Measurements from ENCODE around the gene UBE4A.
A peak's percentile ranks its signal among the peaks of the same experiment; 100 is the strongest.

UBE4A gene, protein sequence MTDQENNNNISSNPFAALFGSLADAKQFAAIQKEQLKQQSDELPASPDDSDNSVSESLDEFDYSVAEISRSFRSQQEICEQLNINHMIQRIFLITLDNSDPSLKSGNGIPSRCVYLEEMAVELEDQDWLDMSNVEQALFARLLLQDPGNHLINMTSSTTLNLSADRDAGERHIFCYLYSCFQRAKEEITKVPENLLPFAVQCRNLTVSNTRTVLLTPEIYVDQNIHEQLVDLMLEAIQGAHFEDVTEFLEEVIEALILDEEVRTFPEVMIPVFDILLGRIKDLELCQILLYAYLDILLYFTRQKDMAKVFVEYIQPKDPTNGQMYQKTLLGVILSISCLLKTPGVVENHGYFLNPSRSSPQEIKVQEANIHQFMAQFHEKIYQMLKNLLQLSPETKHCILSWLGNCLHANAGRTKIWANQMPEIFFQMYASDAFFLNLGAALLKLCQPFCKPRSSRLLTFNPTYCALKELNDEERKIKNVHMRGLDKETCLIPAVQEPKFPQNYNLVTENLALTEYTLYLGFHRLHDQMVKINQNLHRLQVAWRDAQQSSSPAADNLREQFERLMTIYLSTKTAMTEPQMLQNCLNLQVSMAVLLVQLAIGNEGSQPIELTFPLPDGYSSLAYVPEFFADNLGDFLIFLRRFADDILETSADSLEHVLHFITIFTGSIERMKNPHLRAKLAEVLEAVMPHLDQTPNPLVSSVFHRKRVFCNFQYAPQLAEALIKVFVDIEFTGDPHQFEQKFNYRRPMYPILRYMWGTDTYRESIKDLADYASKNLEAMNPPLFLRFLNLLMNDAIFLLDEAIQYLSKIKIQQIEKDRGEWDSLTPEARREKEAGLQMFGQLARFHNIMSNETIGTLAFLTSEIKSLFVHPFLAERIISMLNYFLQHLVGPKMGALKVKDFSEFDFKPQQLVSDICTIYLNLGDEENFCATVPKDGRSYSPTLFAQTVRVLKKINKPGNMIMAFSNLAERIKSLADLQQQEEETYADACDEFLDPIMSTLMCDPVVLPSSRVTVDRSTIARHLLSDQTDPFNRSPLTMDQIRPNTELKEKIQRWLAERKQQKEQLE

DNA sequence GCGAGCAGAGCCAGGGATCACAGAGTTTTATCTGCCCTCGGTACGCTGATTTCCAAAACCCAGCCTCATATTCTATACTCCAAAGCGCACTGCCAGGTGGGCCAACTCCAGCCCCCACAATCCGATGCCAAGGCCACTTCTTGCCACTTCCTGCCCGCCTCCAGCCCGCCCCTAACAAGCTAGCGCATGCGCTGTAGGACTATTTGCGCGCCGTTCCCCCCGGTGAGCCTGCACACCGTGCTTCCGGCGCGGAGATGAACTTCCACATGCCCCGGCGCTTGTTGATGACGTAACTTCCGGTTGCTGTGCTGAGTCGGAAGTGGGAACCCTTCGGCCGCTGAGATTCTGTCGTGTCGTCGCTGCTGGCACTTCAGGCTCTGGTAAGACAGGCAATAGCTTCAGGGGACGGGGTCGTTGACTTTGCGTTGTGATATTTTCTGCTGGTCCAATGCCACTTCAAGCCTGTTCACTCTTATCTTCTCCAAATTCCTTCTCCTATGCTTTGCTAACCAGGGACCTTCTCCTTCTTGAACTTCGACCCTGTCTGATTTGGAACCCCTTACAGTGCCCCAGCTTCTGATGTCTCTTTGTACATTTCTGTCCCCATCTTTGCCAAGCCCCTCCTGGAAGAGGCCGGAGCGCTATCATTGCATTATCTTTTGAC lies at the start of gene UBE4A:
Gene UBE4A (plus strand): TSS at position 306 of the 664 bp plus-strand sequence. CDS start 5,481 bp downstream, outside the sequence.
- peak; percentile 92 for DNase-seq

DNA sequence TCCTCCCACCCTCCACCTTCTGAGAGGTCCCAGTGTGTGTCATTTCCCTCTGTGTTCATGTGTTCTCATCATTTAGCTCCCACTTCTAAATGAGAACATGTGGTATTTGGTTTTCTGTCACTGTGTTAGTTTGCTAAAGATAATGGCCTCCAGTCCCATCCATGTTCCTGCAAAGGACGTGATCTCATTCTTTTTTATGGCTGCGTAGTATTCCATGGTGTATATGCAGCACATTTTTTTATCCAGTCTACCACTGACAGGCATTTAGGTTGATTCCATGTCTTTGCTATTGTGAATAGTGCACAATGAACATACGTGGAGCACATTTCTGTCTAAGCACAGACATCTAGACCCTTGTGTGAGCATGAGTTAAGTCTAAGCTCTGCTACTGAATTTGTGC lies 49.1 kb upstream of the UBE4A start:
- DNase-seq = no peak

DNA sequence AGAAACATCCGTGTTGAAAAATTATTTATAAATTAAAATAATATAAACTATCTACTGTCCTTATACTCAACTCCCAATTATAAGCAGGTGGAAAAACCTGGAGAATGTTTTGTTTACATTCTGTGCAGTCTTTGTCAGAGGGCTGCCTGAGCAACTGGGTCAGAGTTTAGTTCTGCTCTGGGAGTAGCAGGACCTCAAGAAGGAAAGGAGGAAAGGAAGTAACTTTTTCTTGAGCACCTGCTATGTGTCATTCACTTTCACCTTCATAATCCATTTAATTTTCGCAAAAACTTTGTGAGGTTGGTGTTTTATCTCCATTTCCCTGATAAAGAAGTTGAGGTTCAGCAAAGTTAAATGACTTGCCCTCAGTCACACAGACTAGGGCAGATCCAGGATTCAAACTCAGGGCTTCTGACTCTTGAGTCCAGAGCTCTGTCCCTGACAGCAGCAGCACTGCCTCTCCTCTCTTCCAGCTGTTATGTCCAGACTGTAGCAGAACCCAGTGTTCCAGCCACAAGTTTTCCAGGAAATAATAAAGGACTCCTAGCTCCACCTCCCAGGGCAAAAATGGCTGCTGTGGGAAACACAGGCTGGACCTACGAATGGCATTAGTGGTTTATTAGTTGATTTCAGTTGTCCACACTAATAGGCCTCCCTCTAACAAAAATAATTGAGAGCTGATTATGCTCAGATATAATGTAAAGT lies 48.5 kb upstream of the UBE4A start:
- no peak for DNase-seq

DNA sequence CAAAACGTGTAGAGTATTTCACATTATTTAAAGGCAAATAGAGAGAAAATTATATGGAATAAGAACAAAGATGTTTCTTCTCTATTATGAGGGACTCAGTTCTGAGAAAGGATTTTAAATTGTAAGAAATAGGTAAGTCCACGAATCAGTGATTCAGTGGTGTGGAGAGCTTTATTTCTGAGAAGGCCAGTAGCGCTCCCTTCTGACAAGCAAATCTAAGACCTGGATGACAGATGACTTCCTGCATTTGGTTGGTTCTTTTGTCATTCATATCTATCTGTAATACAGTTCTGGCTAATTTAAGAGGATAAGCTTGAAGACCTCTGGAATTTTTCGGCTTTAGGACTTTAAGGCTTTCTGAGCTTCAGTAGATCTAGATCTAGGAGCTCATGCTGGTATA lies 47.9 kb upstream of the UBE4A start:
- DNase-seq = no peak

DNA sequence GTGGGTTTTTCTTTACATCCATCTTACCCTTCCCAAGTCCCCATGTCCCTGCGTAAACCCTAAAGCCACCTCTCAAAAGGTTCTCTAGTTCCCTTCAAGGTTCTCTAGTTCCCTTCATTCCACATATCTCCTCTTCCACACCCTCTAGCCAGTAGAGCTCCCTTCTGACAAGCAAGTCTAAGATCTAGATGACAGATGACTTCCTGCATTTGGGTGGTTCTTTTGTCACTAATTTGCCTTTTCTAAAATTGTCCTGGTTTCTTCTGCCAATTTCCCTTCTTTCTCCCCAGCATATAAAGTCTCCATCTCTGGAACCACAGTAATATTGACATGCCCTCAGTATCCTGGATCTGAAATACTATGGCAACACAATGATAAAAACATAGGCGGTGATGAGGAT lies 47.1 kb upstream of the UBE4A start:
- no peak for DNase-seq

DNA sequence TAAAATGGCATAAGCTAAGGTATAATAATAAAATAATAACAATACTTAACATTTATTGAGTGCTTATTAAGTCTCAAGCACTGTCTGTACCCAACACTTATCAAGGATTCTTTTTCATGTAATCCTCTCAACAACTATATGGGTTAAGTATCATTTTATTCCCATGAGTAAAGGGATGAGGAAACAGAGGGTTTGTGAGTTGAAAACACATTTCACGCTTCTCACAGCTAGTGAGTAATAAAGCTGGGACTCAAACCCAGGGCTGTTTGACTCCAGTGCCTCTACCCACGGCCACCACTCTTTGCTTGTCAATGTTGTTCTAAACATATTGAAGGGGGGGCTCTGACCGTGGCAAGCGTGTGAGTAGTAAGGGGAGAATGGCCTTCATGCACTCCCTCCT lies 46.2 kb upstream of the UBE4A start:
- DNase-seq = no peak

DNA sequence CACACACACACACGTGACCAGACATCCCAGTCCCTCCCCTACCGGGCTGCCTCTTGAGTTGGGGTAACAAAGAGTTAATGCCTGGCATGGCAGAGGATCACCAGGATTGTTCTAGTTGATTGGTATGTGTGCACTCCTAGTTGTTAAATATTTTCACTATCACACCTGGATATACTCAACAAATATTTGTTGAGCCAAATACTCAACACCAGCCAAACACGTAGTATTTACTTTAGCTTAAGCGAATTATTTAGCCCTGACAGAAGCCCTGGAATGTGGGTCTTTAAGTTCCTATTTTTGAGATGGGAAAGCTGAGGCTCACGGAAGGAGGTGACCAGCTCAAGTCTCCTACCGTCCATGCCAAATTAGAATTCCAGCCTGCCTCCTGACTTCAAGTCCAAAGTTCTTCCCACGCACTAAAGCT lies 44.4 kb upstream of the UBE4A start:
- no peak for DNase-seq

DNA sequence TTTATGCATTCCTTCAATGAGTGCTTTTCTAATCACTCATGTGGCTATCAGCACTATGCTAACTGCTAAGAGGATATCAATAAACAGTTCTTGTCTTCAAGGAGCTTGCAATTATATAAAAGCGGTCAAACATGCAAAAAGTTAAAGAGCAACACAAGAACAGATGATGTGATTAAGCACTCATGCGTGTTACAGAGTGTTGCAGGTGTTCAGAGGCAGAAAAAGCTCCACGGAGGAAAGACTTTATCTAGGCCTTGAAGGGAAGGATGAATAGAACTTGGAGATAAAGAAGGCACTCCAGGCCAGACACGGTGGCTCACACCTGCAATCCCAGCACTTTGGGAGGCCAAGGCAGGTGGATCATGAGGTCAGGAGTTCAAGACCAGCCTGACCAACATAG lies 41.3 kb upstream of the UBE4A start:
- DNase-seq = no peak

DNA sequence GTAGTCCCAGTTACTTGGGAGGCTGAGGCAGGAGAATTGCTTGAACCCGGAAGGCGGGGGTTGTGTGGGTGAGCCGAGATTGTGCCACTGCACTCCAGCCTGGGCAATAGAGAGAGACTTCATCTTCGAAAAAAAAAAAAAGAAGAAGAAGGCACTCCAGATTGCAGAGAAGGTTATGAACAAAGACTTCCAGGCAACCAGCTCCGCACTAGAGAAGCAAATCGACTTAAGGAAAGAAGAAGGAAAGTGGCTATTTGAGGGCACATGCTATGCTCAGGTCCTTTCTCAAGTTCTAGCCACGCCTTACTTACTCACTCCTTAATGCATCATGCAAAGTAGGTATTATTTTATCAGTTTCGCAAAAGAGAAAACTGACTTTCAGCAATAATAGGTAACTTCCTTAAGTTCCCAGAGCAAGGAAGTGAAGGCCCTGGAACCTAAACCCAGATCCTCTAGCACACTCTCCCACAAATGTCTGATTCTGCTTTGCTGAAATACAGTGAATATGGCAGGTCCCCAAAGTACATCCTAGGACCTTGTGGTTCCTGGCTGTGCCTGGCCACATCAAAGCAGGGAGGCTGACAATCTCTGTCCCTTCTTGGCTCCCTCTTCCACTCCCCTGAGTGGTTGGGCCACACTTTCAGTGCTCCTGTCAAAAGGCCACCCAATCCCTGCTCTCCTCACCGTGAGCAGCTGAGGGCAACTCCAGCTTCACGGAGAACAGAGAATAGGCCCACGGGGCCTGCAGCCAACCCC lies 40.6 kb upstream of the UBE4A start:
- no peak for DNase-seq

DNA sequence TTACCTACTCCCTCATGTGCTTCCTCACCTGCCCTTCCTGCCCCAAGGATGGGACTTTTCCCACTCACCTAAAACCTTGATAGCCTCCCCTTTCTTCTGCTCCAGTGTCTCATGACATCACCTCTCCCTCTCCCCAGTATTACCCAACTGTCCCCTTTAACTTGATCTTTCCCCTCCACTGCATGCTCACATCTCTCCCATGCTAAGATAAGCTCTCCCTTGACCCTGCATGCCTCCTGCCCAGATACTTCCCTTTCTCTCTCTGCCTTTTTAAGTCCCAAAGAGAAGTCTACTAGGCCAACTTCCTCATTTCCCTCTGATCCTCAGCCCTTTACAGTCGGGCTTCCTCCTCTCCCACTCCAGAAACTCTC lies 40.1 kb upstream of the UBE4A start:
- DNase-seq = no peak

DNA sequence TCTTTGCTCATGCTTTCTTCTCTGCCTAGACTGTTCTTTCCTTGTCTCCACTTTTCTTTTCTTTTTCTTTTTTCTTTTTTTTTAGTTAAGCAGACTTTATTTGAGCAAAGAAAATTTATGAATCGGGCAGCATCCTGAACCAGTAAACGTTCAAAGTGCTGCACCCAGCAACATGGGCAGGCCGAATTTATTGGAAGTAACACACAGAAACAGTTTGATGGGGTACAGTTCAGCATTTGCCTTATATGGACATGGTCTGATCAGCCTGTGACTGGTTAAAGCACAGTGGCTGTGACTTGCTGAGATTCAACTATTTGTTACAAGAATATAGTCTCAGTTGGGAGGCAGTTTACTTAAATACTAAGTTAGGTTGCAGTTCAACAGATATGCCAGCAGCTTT lies 38.9 kb upstream of the UBE4A start:
- no peak for DNase-seq

DNA sequence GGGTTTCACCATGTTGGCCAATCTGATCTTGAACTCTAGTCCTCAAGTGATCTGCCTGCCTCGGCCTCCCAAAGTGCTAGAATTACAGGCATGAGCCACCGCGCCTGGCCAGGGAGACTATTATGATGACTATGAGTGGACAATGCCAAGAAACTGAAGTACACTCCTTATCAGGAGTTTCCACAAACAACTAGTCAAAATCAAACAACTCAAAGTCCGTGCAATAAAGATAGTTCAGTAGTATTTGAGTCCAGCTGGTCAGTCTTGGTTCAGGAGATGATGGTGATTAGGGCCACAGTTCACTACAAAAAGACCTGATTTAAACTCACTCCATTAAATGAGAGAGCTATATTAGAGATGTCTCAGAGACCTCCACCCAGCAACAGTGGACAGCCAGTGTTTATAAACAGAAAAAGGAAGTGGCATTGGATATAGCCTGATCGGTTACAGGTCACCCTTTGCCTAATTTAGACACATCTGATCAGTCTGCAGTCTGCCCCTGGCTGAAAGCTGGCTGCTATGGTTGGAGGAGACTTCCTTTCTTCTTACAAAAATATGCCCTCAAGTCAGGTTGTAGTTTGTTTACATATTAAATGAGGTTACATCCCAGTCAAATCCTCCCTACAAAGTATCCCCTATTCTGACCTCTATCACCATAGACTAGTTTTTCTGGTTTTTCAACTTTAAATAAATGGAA lies 37.9 kb upstream of the UBE4A start:
- DNase-seq = no peak

DNA sequence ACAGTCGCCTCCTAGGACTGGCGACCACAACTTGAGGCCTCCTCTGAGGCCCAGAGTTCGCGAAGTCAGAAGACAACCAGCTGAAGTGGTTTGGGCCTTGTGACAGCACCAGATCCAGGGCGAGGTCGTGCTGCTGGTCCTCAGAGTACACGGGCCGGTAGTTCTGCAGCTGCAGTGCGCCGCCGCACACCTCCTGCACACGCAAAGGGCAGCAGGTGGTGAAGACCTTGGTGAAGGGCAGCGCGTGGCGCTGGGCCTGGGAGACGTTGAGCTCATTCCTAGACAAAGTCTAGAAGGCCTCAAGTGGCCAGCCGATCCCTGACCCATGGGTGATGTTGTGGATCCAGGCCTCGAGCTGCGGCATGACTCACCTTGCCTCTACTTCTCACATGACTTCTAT lies 36.7 kb upstream of the UBE4A start:
- DNase-seq = no peak

DNA sequence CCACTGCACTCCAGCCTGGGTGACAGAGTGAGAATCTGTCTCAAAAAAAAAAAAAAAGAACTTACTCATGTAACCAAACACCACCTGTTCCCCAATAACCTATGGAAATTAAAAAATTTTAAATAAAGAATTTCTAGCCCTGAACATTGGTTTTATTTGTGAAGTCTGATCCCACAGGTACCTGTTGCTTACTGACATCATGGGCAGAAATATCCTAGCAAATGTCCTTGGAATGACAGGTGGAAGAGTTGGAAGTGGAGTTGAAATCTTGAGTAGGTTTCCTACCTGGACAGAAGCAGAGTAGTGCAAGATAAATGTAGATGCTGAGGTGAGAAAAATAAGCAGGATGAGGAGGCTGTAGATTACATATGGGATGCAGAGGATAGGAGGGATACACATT lies 34.1 kb upstream of the UBE4A start:
- no peak for DNase-seq

DNA sequence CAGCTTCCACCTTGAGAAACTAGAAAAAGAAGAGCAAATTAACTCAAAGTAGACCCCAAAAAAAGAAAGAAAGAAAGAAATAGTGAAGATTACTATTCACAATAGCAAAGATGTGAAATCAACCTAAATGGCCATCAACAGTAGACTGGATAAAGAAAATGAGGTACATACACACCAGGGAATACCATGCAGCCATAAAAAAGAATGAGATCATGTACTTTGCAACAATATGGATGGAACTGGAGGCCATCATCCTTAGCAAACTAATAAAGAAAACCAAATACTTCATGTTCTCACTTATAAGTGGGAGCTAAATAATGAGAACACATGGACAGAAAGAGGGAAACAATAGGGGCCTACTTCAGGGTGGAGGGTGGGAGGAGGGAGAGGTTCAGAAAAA lies 30.7 kb upstream of the UBE4A start:
- DNase-seq = no peak

DNA sequence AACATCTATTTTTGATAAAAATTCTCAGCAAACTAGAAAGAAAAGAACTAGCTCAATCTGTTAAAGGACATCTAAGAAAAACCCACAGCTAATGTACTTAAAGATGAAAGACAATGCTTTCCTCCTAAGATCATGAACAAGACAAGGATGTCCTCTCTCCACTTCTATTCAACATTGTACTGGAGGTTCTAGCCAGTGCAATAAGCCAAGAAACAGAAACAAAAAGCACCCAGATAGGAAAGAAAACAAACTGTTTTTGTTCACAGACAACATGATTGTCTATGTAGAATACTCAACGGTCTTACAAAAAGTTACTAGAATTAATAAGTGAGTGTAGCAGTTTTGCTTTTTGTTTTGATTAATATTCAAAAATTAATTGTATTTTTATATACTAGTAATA lies 24.7 kb upstream of the UBE4A start:
- DNase-seq = no peak

DNA sequence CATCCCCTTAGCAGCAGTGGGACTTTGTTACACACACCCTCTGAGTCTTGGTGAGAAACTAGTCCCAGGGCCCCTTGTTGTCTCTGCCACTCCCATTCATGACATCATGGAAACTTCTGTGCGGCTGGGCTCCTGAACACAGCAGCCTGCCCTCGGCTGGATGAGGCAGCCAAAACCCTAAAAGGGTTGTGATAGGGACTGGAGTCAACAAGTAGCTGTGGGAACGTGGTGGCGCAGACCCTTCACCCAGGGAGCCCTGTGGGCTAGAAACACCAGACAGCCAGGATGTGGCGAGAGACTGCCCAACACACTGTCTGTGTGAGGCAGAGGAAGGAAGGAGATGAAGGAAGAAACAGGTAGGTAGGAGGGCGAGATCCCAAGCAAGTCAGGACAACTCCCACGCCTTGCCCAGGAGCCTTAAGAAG lies 20.8 kb upstream of the UBE4A start:
- no peak for DNase-seq

DNA sequence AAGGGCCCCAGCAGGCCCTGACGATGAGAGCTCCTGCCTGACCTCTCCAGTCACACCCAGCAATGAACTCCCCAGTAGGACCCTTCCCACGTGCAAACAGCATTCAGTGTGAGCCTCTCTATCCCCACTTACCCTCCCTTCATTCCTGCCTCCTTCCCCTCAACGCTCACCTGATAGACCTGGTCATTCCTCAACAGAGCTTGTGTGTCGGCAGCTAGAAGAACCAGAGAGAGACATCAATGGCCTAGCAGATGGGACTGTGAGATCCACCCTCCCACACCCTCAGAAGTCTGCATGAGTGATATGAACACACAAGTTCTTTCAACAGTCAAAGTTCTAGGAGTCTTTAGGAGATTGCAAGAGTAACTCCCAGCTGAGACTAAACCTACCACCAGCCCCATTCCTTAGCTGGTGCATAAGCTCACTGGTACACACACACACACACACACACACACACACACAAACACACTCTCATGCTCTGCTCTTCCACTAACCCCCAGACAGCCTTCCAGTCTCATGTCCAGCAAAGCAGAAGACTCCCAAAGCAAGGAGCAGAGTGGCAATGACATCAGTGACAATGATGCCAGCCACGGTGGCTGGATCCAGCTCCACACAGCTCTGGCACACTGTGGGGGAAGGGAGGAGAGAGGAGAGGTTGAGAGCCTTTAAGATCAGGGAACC lies 20.0 kb upstream of the UBE4A start:
- DNase-seq = no peak

DNA sequence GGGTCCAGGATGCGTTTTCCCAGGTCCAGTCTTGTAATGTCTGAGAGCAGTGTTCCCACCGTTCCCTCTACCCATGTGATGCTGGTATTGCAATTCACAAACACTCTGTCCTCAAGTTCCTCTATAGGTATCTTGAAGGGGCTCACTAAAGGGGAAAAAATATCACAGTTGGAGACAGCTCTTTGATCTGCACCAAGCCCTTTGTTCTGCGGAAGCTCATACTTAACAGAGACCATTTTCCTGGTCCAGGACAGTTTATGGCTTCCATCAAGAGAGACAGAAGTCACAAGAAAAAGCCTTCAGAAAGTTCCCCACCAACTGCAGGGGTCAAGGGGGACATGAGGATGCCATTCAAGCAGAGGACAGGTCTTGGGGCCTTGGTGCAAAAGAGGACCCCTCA lies 19.0 kb upstream of the UBE4A start:
- no peak for DNase-seq

DNA sequence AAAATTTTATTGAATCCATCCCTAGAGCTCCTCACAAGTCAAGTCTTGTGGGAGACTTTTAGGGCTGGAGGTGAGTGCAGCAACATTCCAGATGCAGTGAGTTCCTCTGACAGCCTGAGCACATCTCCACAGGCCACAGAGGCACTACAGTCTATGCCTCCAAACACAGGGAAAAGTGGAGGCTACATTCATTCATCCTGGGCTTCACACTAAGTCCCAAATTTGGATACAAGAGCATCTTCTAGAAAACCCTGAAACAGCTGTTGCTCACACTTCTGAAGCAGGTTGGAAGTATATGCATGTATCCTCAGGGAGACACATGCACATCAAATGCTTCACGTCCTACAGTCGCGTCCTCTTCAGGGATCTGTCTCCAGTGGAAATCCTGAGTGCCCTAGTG lies 18.1 kb upstream of the UBE4A start:
- DNase-seq = no peak

Data from fibroblast of skin of right quadriceps (primary cell).